GM12873 (cell line): ENCODE measurements around the gene KCP.

Source experiments
- TF ChIP-seq, protein P1 (sequence below): IDR thresholded peaks from 2 replicates; pipeline ENCODE4 v1.5.1; 2012; ENCODE audit warnings: low read depth, mild to moderate bottlenecking, moderate library complexity, low read length, control low read depth; ENCODE audit not compliant: insufficient read depth; ENCODE audit errors: missing control alignments

Gene KCP

DNA sequence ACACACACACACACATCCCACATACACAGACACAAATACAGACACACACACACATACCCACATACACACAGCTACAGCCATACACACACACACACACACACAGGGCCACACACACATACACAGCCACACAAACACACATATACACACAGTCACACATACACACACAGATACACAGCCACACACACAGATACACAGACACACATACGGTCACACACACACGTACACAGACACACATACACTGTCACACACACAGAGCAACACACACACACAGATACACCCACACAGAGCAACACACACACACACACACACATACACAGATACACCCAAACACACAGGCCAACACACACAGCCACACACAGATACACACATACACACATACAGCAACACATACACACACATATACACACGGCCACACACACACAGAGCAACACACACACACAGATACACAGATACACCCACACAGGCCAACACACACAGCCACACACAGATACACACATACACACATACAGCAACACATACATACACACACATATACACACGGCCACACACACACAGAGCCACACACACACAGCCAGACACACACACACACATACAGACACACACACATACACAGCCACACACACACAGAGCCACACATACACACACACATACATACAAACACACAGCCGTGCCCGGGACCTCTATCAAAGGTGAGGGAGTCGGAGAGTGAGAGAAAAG is 22.3 kb downstream of the KCP start:
- TF ChIP-seq, protein P1, sequence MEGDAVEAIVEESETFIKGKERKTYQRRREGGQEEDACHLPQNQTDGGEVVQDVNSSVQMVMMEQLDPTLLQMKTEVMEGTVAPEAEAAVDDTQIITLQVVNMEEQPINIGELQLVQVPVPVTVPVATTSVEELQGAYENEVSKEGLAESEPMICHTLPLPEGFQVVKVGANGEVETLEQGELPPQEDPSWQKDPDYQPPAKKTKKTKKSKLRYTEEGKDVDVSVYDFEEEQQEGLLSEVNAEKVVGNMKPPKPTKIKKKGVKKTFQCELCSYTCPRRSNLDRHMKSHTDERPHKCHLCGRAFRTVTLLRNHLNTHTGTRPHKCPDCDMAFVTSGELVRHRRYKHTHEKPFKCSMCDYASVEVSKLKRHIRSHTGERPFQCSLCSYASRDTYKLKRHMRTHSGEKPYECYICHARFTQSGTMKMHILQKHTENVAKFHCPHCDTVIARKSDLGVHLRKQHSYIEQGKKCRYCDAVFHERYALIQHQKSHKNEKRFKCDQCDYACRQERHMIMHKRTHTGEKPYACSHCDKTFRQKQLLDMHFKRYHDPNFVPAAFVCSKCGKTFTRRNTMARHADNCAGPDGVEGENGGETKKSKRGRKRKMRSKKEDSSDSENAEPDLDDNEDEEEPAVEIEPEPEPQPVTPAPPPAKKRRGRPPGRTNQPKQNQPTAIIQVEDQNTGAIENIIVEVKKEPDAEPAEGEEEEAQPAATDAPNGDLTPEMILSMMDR, result no peak

DNA sequence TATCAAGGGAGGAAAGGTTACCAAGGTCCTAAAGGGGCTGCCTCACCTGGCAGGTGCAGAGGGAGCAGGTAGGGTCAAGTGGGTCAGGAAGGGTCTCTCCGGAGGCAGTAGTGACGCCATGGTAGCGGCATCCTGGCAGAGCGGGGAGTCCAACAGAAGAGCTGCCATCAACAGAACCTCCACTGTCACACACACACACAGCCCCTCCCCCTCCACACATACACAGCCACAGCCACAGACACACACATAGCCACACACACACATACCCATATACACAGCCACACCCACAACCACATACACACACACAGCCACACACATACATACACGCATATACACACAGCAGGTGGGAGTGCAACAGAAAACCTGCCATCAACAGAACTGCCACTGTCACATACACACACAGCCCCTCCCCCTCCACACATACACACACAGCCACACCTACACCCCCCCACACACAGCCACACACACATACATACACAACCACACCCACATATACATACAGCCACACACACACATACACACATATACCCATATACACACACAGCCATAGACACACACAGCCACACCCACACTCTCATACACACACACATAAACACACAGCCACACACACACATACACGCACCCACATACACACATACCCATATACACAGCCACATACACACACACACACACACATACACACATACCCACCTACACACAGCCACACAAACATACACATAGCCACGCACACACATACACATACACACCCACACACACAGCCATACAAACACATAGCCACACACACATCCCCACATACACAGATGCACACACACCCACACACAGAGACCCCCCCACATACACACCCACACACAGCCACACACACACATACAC is 23.1 kb downstream of the KCP start:
- TF ChIP-seq, protein P1, result no peak

DNA sequence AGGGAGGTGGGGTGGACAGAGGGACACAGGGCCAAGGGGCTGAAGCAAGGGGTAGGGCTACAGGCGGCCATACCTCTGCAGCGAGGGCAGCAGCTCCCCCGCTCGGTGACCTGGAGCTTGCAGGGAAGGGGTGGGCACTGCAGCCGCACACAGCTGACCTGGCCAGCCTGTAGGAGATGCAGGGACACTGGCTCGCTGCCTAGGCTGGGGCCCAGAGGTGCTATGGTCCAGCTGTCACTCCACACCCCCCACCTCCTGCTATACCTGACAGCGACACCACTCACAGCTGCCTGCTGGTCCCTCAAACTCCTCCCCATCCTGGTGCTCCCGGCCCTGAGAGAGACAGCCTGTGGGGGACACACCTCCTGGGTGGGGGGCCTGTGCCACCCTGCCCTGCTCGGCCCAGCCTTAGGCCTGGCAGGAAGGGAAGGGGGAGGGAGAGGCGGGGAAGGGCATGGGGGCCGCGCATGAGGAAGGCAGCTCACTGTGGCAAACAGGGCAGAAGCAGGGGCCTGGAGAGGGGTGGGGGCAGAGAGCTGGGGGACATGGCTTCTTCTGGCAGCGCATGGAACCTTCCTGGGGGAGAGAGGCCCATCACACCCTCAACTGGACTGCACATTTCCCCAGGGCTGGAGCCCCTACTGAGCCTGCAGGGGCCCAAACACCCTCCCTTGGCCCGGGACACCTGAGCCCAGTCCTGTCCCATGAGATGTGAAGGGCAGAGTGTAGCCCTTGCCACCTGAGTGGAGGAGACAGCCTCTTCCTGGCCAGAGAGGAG is 23.9 kb downstream of the KCP start:
- TF ChIP-seq, protein P1, result no peak

DNA sequence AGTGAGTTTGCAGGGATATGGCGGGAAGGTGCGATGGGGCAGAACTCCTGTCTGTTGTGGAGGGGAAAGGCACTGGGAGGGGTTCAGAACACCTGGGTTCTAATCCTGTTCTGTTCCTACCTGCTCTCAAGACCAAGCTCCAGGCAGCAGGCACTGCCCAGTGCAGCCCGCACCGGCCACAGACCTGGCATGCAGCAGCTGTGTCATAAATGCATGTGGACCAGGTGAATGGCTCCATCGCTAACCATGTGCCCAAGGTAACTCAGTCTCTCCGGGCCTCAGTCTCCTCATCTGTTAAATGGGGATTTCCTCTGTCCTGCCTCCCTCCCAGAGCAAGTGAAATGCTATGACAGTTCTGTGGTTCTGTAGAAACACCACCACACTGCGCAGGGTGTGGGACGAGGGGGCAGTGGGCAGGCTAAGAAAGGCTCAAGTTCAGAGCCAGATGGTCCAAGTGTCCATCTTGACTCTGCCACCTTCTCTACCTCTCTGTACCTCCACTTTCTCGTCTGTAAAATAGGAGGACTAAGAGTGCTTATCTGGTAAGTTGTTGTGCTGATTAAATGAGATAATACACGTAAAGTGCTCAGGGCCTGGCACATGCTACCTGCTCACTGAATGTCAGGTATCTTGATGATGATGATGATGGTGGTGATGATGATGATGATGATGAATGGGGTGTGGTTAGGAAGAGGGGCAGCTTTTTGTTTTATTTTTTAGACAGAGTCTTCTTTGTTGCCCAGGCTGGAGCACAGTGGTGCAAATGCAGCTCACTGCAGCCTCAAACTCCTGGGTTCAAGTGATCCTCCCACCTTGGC is 24.9 kb downstream of the KCP start:
- TF ChIP-seq, protein P1, result no peak

DNA sequence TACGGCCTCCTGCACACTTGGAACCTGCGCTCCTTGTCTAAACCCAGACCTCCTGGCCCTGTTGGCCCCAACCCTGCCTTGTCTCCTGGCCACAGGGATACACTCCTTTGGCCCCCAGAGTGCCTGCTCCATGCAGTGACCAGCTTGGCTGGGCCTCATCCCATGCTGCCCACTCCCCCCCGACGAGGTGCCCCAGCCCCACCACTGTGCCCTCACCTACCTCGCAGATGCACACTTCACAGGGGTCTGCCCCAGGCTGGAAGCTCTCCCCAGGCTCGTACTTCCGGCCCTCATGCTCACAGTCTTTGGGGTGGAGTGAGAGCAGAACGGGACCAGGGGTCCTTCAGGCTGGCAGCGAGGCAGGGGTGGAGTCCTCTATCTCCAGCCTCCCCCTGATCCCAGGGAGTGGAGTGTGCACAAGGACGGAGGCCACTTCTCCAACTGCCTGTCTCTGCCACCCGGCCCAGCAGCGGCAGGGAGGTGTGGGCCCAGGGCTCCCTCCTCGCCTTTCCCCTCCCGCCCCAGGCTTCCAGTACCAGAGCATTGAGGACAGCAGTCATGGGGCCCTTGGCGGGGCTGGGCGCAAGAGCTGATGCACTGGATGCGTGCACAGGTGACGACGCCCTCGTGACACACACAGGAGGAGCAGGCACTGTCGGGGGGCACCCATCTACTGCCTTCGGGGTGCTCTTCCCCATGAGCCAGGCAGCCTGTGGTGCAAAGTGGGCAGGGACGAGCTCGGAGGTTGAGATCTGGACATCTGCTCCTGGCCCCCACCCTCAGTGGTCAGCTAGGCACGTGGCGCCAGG is 25.7 kb downstream of the KCP start:
- TF ChIP-seq, protein P1, result no peak

DNA sequence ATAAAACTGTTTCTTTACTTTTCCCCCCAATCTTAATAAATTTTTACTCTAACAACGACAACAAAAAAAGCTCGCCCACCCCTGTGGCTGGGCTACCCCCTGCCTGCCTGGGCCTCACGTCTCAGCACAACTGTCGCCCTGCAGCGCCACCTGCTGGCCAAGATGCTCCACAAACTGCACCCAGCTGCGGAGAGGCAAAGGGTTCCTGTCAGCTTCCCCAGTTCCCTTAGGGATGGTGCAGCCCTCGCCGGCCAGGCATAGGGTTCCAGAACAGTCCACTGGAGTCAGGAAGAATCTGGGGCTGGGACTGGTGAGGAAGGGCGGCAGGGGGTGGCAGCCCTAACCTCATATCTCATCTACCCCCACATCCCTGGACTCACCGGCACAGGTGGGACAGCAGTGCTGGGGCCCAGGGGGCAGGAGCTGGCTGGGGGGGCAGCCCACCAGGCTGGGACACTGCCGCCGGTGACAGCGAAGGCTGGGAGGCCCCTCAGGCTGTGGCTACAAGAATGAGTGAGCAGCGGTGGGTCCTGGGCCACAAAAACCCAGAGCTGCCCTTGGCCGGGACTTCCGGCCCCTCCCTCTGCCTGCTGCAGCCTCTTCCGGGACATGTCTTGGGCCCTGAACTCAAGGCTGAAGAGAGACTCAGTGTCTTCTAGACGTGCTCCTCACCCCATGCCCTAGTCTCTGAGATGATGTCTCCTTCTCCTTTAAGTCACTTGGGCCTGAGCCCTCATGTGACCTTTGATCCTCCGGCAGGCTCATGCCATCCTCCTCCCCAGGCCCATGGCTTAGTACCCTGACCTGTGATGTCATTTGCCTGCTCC is 26.7 kb downstream of the KCP start:
- TF ChIP-seq, protein P1, result peak; percentile 89
